T-cell (primary cell): ENCODE measurements around the gene CARD14. TPM values are rescaled to one million over a fixed set of nuclear protein-coding genes. Genes with fewer than 3 reads are reported as not detected.

Source experiments
- ATAC-seq, 4 experiments: fragments of 200-7000 bp in 3 of 4; fragments of 150-1000 bp in 1 of 4; cut with Tn5 transposase; replicated peaks in 1 of 4; 1 replicate in 3 of 4; 2 replicates in 1 of 4; pipeline ENCODE4 v1.10.0; 2021; ENCODE audit warnings: moderate library complexity in 3 of 4, mild to moderate bottlenecking in 2 of 4, moderate number of reproducible peaks in 1 of 4
- CTCF ChIA-PET, 2 donors: fragments of 300-600 bp; sonication (Branson Sonifier 250); formaldehyde crosslinking; loops; one replicate each; lab custom pipeline; 2022; ENCODE audit warnings: antibody characterized with exemption in 2 of 2; lab: Charles Lee
- POLR2A ChIA-PET, 2 donors: fragments of 300-600 bp; sonication (Branson Sonifier 250); formaldehyde crosslinking; loops; one replicate each; lab custom pipeline; 2022; ENCODE audit warnings: antibody characterized with exemption in 2 of 2; lab: Charles Lee
- DNase-seq, 35 experiments: peaks; one replicate each; pipeline versions ENCODE4 v3.0.0 to v3.0.0-alpha.2; 2013 to 2023
- H3K27ac ChIP-seq: one replicate; pipeline ENCODE4 v1.5.1; 2013; ENCODE audit warnings: low read length
- H3K27me3 ChIP-seq, 2 experiments: replicated peaks in 1 of 2; 1 replicate in 1 of 2; 2 replicates in 1 of 2; pipeline versions ENCODE4 v1.6.1 to v1.7.0; 2013; ENCODE audit warnings: low read length in 1 of 2, mixed read lengths in 1 of 2; ENCODE audit not compliant: control insufficient read depth in 2 of 2, insufficient read depth in 2 of 2; ENCODE audit errors: extremely low read depth in 1 of 2
- H3K36me3 ChIP-seq, 2 donors: 1 replicate in 1 of 2; 2 replicates in 1 of 2; pipeline versions ENCODE4 v1.6.1 to v1.7.0; 2013; ENCODE audit warnings: low read length in 1 of 2; ENCODE audit not compliant: control insufficient read depth in 2 of 2, insufficient read depth in 1 of 2; ENCODE audit errors: extremely low read depth in 1 of 2
- H3K4me1 ChIP-seq, 2 experiments: 1 replicate in 1 of 2; 2 replicates in 1 of 2; pipeline versions ENCODE4 v1.6.1 to v1.7.0; 2013; ENCODE audit warnings: low read length in 2 of 2, mixed read lengths in 1 of 2; ENCODE audit not compliant: insufficient read depth in 2 of 2, control insufficient read depth in 1 of 2; ENCODE audit errors: extremely low read depth in 1 of 2
- H3K4me3 ChIP-seq, 2 donors: 1 replicate in 1 of 2; 2 replicates in 1 of 2; pipeline versions ENCODE4 v1.5.1 to v1.7.0; 2013; ENCODE audit warnings: mild to moderate bottlenecking in 2 of 2, low read length in 1 of 2, moderate library complexity in 1 of 2; ENCODE audit not compliant: control insufficient read depth in 1 of 2; ENCODE audit errors: extremely low read depth in 1 of 2
- H3K9me3 ChIP-seq: 2 replicates; pipeline ENCODE4 v1.7.0; 2013
- H3K27ac Mint-ChIP-seq, 2 donors: one replicate each; pipeline ENCODE4 v1.8.0; 2020 to 2021; ENCODE audit warnings: mild to moderate bottlenecking in 2 of 2, mixed read lengths in 2 of 2
- H3K27me3 Mint-ChIP-seq, 2 donors: one replicate each; pipeline ENCODE4 v1.8.0; 2021 to 2022; ENCODE audit warnings: mixed read lengths in 2 of 2
- H3K36me3 Mint-ChIP-seq: one replicate; pipeline ENCODE4 v1.8.0; 2021; ENCODE audit warnings: mixed read lengths
- H3K4me1 Mint-ChIP-seq, 3 donors: one replicate each; pipeline ENCODE4 v1.8.0; 2020 to 2022; ENCODE audit warnings: mixed read lengths in 3 of 3, mild to moderate bottlenecking in 1 of 3
- H3K4me3 Mint-ChIP-seq, 3 donors: one replicate each; pipeline ENCODE4 v1.8.0; 2020 to 2022; ENCODE audit warnings: mild to moderate bottlenecking in 3 of 3, mixed read lengths in 3 of 3, moderate library complexity in 3 of 3
- H3K9me3 Mint-ChIP-seq, 3 donors: one replicate each; pipeline ENCODE4 v1.8.0; 2020 to 2022; ENCODE audit warnings: mixed read lengths in 3 of 3
- WGBS: methylation state at CpG from one replicate; pipeline ENCODE4 v1.1.5; 2013; ENCODE audit warnings: missing lambda C conversion rate; ENCODE audit not compliant: insufficient coverage; 5-methylcytosine and 5-hydroxymethylcytosine counted together
- total RNA-seq, 35 experiments: library from RNA in 6 of 35; stranded (reverse) in 6 of 35; fragments of 120-200 nt in 1 of 35; gene quantifications; one replicate each; pipeline versions ENCODE4 v1.2.1 to v1.2.4 and lab custom pipeline; 2013 to 2026

CARD14 gene
- total RNA-seq, 5 donors from 2014 or later (not counting 1 experiment from before 2014, with no cell fraction given) = 0.06 to 0.10 TPM; not detected in 3

GRCh38 chr17:80201446-80201845 is 31.6 kb downstream of the CARD14 start:
- no peak overlapping the region for H3K27ac Mint-ChIP-seq
- no peaks in the 10 kb centered on the region for H3K27me3 ChIP-seq
- no peaks in the 10 kb centered on the region for H3K4me1 Mint-ChIP-seq
- H3K36me3 Mint-ChIP-seq = no peaks in the 10 kb centered on the region
- CTCF ChIA-PET = interaction anchor here in 1 of 2 donors (0.6 kb wide), 1 partner anchor 203 kb away, joined by 6 read pairs; no protein-coding TSS in a partner anchor
- no peaks in the 10 kb centered on the region for H3K9me3 Mint-ChIP-seq
- H3K9me3 ChIP-seq = no peaks in the 10 kb centered on the region
- H3K36me3 ChIP-seq = no peaks in the 10 kb centered on the region
- H3K4me3 ChIP-seq = no peak overlapping the region
- DNase-seq (no peak), ATAC-seq (no peak)
- no peak overlapping the region for H3K4me3 Mint-ChIP-seq
- WGBS = 90% methylated on average over 15 of the region's 15 CpGs
- POLR2A ChIA-PET = no interaction called here
- no peaks in the 10 kb centered on the region for H3K27me3 Mint-ChIP-seq
- H3K4me1 ChIP-seq = peaks cover 0 to 3% of the 10 kb centered on the region in 2 experiments
- H3K27ac ChIP-seq = no peak overlapping the region

DNA sequence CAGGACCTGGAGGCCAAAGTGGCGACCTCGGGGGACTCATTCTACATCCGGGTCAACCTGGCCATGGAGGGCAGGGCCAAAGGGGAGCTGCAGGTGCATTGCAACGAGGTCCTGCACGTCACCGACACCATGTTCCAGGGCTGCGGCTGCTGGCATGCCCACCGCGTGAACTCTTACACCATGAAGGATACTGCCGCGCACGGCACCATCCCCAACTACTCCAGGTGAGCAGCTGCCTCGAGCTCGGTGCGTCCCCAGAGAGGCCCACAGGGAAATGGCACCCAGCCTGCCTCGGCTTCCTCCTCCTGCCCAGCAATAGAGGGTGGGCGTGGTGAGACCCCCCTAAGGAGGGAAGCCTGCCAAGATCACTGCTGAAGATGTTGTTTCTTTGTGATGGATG is 32.4 kb downstream of the CARD14 start:
- no peaks in the 10 kb centered on the region for H3K27me3 ChIP-seq
- no peak for ATAC-seq
- Mint-ChIP-seq H3K27ac (peak overlapping the region; percentile 10 to 58), H3K4me1 (peaks cover 0 to 2% (median 0%) of the 10 kb centered on the region in 3 donors), H3K36me3 (no peaks in the 10 kb centered on the region), H3K4me3 (no peak overlapping the region), H3K9me3 (no peaks in the 10 kb centered on the region), H3K27me3 (no peaks in the 10 kb centered on the region)
- H3K27ac ChIP-seq = no peak overlapping the region
- POLR2A ChIA-PET = no interaction called here
- 97% methylated on average over 7 of the region's 17 CpGs for WGBS
- CTCF ChIA-PET = no interaction called here
- no peaks in the 10 kb centered on the region for H3K36me3 ChIP-seq
- no peak overlapping the region for H3K4me3 ChIP-seq
- no peak for DNase-seq
- no peaks in the 10 kb centered on the region for H3K4me1 ChIP-seq
- H3K9me3 ChIP-seq = no peaks in the 10 kb centered on the region

- H3K36me3 Mint-ChIP-seq = no peaks in the 10 kb centered on the region
- DNase-seq (no peak), ATAC-seq (peak in 1 of 4 experiments; percentile 21)
- CTCF ChIA-PET = interaction anchor here in 1 of 2 donors (0.7 kb wide), 1 partner anchor 774 kb away, joined by 3 read pairs; no protein-coding TSS in a partner anchor
- H3K27me3 Mint-ChIP-seq = no peaks in the 10 kb centered on the region
- POLR2A ChIA-PET = no interaction called here
- 68% methylated on average over 4 of the region's 11 CpGs for WGBS
- peaks cover 0 to 6% of the 10 kb centered on the region in 2 donors for H3K36me3 ChIP-seq
- H3K27ac ChIP-seq = no peak overlapping the region
- no peaks in the 10 kb centered on the region for H3K27me3 ChIP-seq
- H3K4me1 Mint-ChIP-seq = peaks cover 0 to 2% (median 0%) of the 10 kb centered on the region in 3 donors
- H3K9me3 Mint-ChIP-seq = no peaks in the 10 kb centered on the region
- no peak overlapping the region for H3K27ac Mint-ChIP-seq
- no peak overlapping the region for H3K4me3 ChIP-seq
- no peaks in the 10 kb centered on the region for H3K4me1 ChIP-seq
- no peaks in the 10 kb centered on the region for H3K9me3 ChIP-seq
- no peak overlapping the region for H3K4me3 Mint-ChIP-seq
Observed at GRCh38 chr17:80203471-80203963, 33.7 kb downstream of the CARD14 start.

- Mint-ChIP-seq H3K4me3 (no peak overlapping the region), H3K27me3 (no peaks in the 10 kb centered on the region), H3K9me3 (no peaks in the 10 kb centered on the region), H3K36me3 (no peaks in the 10 kb centered on the region), H3K27ac (no peak overlapping the region), H3K4me1 (peaks cover 0 to 2% (median 0%) of the 10 kb centered on the region in 3 donors)
- no peak overlapping the region for H3K27ac ChIP-seq
- no peaks in the 10 kb centered on the region for H3K27me3 ChIP-seq
- DNase-seq (no peak), ATAC-seq (no peak)
- no peaks in the 10 kb centered on the region for H3K9me3 ChIP-seq
- ChIA-PET POLR2A (no interaction called here), CTCF (interaction anchor here in 1 of 2 donors (1.1 kb wide), 1 partner anchor 9 kb away, joined by 3 read pairs; no protein-coding TSS in a partner anchor)
- H3K4me1 ChIP-seq = no peaks in the 10 kb centered on the region
- 94% methylated on average over 13 of the region's 19 CpGs for WGBS
- H3K4me3 ChIP-seq = no peak overlapping the region
- H3K36me3 ChIP-seq = peaks cover 8 to 17% of the 10 kb centered on the region in 2 donors
Observed at GRCh38 chr17:80204626-80205468, 35.0 kb downstream of the CARD14 start.

- H3K36me3 ChIP-seq = peaks cover 18 to 26% of the 10 kb centered on the region in 2 donors
- H3K4me3 Mint-ChIP-seq = no peak overlapping the region
- H3K27me3 ChIP-seq = no peaks in the 10 kb centered on the region
- DNase-seq (no peak), ATAC-seq (no peak)
- WGBS = 92% methylated on average over 11 of the region's 13 CpGs
- H3K9me3 Mint-ChIP-seq = no peaks in the 10 kb centered on the region
- no peak overlapping the region for H3K27ac ChIP-seq
- no peaks in the 10 kb centered on the region for H3K4me1 ChIP-seq
- H3K4me1 Mint-ChIP-seq = peaks cover 0 to 2% (median 0%) of the 10 kb centered on the region in 3 donors
- H3K36me3 Mint-ChIP-seq = peaks cover 4% of the 10 kb centered on the region
- H3K9me3 ChIP-seq = no peaks in the 10 kb centered on the region
- CTCF ChIA-PET = interaction anchor here in 1 of 2 donors (0.6 to 1.1 kb wide), 2 partner anchors 10 kb away, joined by 3 read pairs; no protein-coding TSS in a partner anchor
- POLR2A ChIA-PET = no interaction called here
- H3K4me3 ChIP-seq = no peak overlapping the region
- no peaks in the 10 kb centered on the region for H3K27me3 Mint-ChIP-seq
- no peak overlapping the region for H3K27ac Mint-ChIP-seq
Observed at GRCh38 chr17:80205811-80206210, 36.0 kb downstream of the CARD14 start.

- no peak for DNase-seq
- peaks cover 7% of the 10 kb centered on the region for H3K36me3 Mint-ChIP-seq
- Histone ChIP-seq H3K36me3 (peaks cover 22 to 48% of the 10 kb centered on the region in 2 donors), H3K27ac (no peak overlapping the region), H3K27me3 (no peaks in the 10 kb centered on the region), H3K9me3 (no peaks in the 10 kb centered on the region), H3K4me3 (no peak overlapping the region), H3K4me1 (no peaks in the 10 kb centered on the region)
- 99% methylated on average over 15 of the region's 16 CpGs for WGBS
- H3K27me3 Mint-ChIP-seq = no peaks in the 10 kb centered on the region
- H3K4me1 Mint-ChIP-seq = peaks cover 0 to 2% (median 0%) of the 10 kb centered on the region in 3 donors
- ChIA-PET CTCF (no interaction called here), POLR2A (no interaction called here)
- H3K27ac Mint-ChIP-seq = no peak overlapping the region
- H3K4me3 Mint-ChIP-seq = no peak overlapping the region
- no peak for ATAC-seq
- H3K9me3 Mint-ChIP-seq = no peaks in the 10 kb centered on the region
Observed at GRCh38 chr17:80208050-80208449, 38.2 kb downstream of the CARD14 start.
